Stimulated activated CD4-positive, alpha-beta T cell treated with anti-CD3 and anti-CD28 coated beads, TNF-alpha, amount 100 ng/mL, for 48 hours (primary cell): Measurements from ENCODE around the gene CD163L1.
A peak's percentile ranks its signal among the peaks of the same experiment; 100 is the strongest.
"Not testable (repeated sequence)": the region's sequence is repeated elsewhere in the genome, so short reads cannot be mapped to it uniquely, and the experiment has no call there.

Experiments used
- DNase-seq, 3 donors: peaks; one replicate each; pipeline ENCODE4 v3.0.0-alpha.2; 2020; ENCODE audit warnings: low read depth in 3 of 3

CD163L1 gene

DNA sequence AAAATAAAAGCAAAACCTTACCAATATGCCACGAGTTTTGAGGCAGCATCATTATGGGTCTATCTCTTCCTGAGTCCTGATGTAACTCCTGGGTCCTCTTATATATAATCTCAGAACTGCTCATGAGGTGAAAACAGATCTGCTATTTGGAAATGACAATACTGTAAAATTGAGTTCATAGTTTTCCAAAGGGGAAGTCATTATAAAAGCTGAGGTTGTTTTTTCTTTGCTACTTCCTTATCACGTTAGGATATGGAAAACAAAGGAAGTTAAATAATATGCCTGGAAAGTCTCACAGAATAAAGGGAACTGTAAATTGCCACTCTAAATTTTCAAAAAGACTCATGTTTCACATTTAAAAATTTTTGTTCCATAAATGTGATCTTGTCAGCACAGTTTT lies at the start of gene CD163L1:
TSS of gene CD163L1 (minus strand) at position 78 of the 400 bp plus-strand sequence. CDS start at position 52, 26 bp downstream.
- no peak for DNase-seq

DNA sequence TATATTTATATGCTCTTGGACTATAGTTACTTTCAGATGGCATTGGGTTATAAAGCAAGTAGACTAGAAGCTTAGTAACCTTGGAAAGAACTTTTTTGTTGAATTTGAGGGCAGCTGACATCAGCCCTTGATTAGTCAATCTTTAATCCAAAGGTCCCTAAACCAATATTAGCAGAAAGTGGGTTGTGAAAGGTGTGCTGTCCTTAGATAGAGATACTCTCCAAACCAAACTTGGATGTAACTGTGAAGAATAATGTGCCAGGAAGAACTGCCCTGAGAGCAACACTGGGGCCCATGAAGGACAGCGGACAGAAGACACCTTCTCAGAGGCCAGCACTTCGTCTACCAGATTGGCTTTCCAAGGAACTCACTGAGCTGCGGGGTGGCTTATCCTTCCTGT lies 49.1 kb upstream of the CD163L1 start:
- no peak for DNase-seq

DNA sequence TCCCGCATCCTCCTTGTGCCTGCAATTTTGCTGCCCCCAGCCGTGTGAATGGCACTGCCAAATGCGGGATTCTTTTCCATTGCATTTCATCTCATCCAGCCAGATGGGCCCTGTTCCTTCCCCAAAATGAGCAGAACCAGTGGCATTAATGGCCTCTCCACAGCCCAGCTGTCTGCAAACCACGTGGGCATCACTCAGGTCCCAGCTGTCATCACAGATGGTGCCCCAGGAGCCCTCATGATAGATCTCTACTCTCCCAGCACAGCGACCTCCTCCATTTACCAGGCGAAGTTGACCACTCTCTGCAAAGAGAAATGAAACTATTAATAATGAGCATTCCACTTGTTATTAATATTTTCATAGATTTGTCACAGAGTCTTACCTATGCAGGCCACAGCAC lies 42.6 kb upstream of the CD163L1 start:
- no peak for DNase-seq

DNA sequence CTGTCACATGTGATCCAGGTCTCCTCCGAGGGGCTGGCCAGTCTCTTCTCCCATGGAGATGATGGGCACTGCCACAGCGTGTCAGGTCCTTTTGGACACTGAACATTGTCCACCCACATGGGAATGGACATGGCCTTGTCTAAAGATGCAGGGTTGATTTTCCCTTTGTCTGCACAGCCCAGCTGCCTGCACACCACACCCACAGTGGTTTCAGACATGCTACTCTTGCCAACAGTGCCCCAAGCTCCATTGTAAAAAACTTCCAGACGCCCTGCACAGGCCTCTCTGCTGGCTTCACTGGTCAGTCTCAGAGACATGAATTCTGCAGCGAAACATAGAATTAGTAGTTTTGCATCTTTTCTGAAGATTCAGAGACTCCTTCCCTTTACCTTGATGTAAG lies 41.1 kb upstream of the CD163L1 start:
- DNase-seq = no peak

DNA sequence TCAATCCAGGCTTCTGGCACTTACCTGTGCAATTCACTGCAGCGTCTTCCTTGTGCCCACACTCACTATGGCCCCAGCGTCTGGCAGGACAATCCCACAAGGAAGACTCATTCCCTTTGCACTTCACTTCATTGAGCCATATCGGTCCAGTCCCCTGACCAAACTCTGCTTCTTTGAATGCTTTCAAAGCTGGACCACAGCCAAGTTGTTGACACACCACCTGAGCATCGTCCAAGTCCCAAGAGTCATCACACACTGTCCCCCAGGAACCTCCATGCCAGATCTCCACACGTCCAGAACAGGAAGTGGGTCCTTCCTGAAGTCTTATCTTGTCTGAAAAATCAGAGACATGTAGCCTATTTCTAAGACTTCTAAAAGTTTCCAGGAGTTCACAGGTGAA lies 39.4 kb upstream of the CD163L1 start:
- DNase-seq = no peak

DNA sequence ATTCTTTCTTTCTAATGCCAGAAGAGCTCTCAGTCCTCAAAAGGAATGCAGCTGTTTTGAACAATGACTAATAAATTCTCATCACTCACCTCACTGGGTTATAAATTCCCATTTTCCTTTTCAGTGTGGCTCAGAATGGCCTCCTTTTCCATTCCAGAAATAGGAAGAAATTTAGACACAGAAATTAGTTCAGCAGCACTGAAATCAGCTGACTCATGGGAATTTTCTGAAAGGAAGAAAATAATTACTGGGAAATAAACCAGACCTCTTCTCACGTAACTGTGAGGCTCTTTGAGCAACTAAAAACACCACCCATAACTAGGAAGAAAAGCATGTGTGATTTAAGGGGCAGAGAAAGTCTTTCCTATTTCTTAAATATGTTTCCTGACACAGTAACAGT lies 35.8 kb upstream of the CD163L1 start:
- DNase-seq = no peak

DNA sequence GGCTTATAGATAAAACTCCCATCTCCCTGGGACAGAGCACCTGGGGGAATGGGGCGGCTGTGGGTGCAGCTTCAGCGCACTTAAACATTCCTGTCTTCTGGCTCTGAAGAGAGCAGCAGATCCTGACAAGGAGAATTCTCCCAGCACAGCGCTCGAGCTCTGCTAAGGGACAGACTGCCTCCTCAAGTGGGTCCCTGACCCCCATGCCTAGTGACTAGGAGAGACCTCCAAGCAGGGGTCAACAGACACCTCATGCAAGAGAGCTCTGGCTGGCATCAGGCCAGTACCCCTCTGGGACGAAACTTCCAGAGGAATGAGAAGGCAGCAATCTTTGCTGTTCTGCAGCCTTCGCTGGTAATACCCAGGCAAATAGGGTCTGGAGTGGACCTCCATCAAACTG lies 28.1 kb upstream of the CD163L1 start:
- no peak for DNase-seq

DNA sequence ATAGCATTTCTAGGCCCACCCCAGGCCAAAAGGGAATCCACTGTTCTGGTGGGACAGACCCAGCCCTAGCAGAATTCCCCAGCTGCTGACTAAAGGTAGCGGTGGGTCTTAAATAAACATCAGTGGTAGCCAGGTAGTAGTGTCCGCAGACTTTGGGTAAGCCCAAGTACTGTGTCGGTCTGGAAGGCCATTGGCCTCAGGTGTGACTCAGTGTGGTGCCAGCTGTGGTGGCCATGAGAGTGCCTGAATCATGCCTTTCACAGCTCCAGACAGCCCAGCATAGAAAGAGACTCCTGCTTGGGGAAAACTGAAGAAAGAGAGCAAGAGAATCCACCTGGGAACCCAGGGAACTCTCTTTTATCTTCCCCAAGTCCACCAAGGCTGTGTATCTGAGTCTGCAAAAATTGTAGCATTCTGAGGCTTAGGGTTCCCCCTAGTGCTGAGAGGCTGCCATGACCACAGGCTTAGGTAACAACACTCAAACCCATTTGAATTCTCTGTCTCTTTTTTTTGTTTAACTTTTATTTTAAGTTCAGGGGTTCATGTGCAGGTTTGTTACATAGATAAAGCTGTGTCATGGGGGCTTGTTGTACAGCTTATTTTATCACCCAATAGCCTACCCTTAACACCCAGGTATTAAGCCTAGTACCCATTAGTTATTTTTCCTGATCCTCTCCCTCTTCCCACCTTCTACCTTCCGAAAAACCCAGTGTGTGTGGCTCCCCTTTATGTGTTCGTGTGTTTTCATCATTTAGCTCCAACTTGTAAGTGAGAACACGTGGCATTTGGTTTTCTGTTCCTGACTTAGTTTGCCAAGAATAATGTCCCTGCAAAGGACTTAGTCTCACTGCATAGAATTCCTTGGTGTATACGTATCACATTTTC lies 16.7 kb upstream of the CD163L1 start:
- DNase-seq = peak in 1 of 3 donors; percentile 23

DNA sequence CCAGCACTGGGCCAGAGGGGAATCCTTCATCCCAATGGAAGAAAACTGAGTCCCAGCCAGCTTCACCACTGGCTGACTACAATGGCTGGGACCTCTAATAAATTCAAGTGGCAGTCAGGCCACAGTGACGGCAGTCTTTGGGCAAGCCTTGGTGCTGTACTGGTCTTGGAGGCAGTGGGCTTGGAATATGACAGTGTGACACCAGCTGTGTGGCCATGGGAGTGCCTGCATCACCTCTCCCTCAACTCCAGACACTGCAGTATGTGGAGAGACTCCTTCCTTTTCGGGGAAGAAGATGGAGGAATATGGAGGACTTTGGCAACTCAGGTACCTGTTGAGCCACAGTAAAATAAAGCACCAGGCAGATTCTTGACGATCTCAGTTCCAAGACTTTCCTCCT lies 16.0 kb upstream of the CD163L1 start:
- no peak for DNase-seq

DNA sequence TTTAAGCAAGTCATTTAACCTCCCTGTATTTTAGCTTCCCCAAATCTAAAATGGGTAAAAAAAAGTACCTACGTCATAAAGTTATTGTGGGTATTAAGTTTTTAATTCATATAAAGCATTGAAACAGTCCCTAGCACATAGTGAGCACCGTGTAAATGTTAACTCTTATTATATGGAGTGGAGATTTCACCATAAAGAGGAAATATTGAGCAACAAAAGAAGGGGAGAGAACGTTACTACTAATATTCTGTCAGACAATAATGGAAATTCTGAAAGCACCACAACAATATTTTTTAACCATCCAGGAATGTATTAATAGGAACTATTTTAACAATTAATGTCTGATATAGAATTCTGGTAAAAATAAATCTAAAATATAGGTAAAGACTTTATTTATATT lies 7.8 kb upstream of the CD163L1 start:
- no peak for DNase-seq

DNA sequence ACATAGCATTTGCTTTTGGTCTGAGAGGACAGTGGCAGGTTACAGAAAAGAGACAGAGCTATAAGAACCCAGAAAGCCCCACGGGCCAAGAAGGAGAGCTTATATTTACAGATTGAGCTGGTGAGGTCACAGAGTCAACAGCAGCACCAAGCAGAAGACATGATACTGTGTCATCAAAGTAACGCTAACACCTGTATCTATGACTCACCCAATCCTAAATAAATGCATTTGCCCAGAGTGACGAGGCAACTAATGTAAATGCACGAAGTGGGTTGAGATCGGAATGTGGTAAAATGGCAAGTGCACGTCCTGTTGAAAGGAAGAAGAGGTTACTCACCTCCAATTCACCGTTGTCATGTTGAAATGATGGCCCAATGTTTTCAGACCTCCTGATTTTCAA lies 6.7 kb upstream of the CD163L1 start:
- DNase-seq = no peak

DNA sequence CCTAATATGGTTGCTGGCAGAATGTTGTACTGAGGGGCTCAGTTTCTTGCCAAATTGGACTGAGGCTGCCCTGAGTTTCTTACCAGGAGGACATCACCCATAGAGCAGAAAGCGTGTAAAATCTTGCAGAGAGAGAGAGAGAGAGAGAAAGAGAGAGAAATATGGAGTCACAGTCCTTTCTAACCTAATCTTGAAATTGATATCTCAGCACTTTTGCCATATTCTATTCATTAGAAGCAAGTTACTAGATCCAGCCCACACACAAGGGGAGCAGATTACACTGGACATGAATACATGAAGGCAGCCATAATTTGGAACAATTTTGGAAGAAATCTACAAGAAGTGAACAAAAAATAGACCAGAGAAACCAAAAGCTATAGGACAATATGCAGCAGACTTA lies 4.1 kb upstream of the CD163L1 start:
- DNase-seq = no peak

DNA sequence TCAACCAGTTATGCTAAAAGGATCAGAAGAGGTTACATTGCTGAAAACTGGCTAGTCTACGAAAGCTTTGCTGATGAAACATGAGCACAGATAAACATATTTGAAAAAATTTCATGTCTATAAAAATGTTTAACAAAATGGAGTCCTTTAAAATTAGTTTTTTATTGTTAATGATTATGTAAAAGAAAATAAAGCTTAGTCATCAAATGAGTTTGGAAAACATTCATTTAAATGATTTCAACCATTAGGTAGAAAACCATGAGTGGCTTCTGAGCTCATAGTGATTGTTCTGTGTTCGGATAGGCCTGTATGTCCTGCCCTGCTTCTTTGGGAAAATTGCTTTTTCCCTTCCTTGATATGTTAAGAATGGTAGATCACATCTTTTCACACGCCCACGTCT lies 584 bp upstream of the CD163L1 start:
- no peak for DNase-seq

DNA sequence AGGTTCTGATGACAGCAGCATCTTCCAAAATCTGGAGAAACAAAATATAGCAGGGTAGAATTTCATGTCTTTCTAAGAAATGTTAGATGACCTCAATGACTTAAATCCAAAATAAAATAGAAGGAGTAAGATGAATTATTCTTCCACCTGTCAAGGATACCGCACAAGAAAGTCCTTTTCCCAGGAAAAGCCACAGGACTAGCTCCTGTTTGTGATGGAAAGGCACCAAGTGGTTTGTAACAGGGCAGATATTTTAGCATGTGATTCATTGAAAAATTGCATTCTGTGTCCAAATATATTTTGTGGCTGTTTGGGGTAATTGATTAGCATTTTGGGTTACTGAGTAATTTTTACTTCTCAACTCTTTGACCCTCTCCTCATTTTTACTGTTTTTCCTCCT lies 2.7 kb downstream of the CD163L1 start:
- DNase-seq = no peak

DNA sequence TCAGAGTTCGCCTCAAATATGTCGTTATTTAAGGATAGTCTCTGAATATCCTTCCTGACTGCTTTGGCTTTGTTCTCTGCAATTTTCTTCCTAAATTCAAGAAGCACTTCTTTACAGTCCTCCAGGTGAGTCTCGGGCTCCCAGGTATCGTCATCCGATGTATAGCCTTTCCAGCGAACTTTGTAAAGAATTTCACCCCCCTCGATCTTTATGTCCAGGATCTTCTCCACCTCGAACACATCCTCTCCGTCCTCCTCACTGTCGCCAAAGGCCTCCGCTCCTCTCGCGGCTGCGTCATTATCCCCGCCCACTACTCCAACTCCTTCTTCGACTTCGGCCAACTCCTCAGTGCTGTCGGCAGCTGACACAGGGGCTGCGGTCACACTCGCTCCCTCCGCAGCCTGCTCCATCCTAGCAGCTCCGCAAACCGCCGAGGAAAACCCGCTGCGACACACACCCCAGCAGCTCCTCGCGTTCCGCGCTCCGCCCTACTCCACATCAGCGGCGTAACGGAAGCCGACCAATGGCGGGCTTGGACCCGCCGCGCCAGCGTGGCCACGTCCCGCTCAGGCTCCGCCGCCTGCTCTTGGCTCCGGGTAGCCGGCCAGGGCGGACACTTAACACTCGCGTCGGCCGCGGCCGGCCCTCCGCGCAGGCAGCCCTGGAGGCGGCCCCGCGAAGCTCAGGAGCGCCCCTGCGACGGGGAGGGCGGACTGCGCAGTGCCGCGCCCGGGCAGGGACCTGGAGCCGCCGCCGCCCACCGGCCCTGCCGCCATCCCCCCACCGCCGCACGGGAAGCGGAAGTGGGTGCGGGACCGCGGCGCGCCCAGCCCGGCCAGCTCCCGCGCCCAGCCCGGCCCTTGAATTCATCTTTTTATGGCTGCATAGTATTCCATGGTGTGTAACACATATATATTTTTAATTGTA lies 4.1 kb downstream of the CD163L1 start:
- peak in 2 of 3 donors; percentile 9 to 41 for DNase-seq

DNA sequence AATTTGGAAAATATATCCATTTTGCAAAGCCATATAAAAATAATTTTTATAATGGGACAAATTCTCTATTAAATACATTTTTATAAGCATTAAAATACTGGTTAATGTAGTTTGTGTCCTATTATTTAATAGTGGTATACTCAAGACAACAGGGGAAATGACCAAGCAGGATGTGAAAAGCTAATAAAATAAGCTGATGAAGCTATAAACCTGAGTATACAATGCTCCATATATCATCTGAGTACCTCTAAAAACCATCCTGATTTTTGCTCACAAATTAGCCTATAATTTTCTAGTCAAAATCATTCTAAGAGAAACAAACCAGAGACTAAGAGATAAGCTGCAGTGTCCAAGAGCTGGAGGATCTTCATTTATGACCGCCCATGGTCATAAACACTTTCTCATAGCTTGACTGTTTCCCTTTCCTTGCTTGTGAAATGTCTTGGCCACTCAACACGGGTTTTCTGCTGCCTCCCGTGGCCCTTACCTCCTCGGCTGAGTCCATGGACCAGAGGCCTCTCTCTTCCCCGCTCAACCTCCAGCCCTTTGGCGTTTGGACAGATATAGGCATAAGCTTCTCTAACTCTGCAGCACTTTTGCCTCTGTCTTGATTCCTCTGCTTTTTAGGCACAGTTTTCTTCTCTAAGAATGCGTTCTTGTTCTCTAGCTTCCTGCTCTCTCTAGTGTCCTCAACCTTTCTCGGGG lies 5.5 kb downstream of the CD163L1 start:
- not testable (repeated sequence) for DNase-seq

DNA sequence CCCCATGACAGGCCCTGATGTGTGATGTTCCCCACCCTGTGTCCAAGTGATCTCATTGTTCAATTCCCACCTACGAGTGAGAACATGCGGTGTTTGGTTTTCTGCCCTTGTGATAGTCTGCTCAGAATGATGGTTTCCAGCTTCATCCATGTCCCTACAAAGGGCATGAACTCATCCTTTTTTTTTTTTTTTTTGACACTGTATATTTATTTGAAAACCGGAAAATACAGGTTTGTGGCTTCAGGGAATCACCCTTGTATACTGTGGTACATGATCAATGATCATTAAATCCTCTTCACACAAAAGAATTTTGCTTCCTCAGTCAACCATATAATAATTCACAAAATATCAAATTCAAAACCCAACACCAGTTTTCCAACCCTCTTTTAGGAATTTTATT lies 6.5 kb downstream of the CD163L1 start:
- DNase-seq = not testable (repeated sequence)

DNA sequence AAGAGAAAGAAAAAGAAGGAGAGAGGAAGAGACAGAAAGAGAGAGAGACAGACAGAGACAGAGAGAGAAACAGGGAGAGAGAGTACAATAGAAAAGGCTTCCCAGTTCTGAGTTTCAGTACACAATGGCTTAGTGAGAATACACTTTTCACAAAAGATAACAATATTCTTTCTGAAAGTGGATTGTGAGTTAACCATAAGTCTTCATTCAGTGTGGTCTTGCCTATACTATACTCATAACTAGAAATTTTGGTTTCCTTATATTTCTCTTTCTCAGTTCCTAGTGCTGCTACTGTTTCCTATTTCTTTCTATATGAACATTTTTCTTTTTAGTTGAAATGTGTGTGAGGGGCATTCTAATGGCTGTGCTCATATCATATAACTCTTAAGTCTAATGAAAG lies 9.3 kb downstream of the CD163L1 start:
- no peak for DNase-seq

DNA sequence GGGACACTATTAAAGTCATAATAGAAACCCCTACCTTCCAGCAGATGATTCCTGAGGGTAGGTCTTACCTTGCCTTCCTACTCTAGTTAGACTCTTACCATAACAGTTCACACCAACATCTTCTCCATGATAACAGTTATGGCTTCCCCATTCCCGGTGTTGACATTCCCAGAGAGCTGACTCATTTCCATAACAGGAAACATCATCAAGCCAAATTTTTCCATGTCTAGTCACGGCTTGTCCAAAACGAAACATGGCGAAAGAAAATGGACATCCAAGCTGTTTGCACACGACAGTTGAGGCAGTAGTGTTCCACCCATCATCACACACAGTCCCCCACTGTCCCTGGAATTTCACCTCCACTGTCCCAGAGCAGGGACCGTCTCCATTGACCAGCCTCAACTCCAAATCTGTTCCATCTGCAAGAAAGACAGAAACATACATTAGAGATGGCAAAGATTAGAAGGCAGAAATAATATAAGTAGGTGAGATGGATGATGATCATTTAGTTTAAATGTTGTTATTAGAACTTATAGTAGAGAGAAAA lies 10.6 kb downstream of the CD163L1 start:
- no peak for DNase-seq

DNA sequence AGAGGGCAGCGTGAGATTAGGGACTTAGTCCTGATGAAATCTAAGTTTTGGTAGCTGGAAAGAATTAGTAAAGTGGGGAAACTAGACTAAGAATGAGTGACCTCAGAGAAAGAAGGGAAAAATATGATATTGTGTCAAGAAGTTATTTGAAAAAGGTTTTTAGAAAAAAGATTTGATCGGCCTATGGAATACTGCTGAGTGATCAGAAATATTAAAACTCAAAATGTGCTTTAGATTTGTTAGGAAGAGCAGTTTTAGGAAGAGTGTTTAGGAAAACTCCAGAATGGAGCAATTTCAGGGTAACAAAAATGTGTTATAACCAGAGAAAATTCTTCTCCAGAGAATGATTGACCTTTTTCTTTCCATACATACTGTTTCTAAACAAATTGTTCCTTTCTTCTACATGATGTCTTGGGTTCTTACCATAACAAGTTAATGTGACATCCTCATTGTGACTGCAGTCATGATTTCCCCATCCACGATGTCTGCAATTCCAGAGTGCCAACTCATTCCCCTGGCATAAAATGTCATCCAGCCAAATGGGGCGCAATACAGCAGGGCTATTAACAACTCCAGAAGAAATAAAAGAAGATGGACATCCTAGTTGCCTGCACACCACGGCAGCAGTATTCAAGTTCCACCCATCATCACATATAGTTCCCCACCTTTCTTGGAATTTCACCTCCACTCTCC lies 11.8 kb downstream of the CD163L1 start:
- no peak for DNase-seq

DNA sequence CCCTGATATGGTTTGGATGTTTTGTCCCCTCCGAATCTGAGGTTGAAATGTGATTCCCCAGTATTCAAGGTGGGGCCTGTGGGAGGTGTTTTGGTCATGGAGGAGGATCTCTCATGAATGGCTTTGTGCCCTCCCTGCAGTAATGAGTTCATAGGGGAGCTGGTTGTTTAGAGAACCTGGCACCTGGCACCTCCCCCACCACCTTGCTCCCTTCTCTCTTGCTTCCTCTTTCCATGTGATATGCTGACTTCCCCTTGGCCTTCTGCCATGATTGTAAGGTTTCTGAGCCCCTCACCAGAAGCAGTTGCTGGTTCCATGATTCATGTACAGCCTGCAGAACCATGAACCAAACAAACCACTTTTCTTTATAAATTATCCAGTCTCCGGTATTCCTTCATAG lies 32.6 kb downstream of the CD163L1 start:
- DNase-seq = no peak
